ENCODE measurements around the gene HMGB4. TPM values are rescaled to one million over a fixed set of nuclear protein-coding genes. Genes with fewer than 3 reads are reported as not detected.

Gene HMGB4
- polyA plus RNA-seq, 3 donors, result not detected

- 55 to 60% (median 56%) methylated on average over 1 of the region's 1 CpG for WGBS, 3 donors
These were observed 22.4 kb upstream of the HMGB4 start for GRCh38 chr1:33841494-33841893.

GRCh38 chr1:33842348-33842747, 21.5 kb upstream of the HMGB4 start:
- H3K27ac ChIP-seq (ENCODE audit: low read depth, low read length), result no peak overlapping the region
- WGBS, 3 donors, result 82 to 91% (median 86%) methylated on average over 5 of the region's 5 CpGs

More at GRCh38 chr1:33841494-33841893, 22.4 kb upstream of the HMGB4 start:
- H3K27ac ChIP-seq (ENCODE audit: low read depth, low read length), result no peak overlapping the region

DNA sequence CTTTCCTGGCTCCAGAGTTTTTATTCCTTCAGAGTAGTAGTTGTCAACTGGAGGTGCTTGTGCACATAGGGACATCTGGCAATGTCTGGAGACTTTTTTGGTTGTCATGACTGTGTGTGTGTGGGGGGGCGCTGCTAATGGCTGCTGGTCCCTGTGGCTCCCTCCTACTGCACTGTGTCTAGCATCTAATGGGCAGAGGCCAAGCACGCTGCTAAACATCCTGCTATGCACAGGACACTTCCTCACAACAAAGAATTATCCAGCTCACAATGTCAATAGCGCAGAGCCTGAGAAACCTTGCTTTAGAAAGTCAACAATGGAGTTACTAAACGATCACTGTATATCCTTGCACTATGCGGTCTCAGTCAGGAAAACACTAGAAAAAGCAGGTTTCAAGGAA, 19.7 kb upstream of the HMGB4 start:
- WGBS, 3 donors, result 64 to 77% (median 67%) methylated on average over 5 of the region's 5 CpGs
- no peak overlapping the region for H3K27ac ChIP-seq (ENCODE audit: low read depth, low read length)

GRCh38 chr1:33846861-33847260, 17.0 kb upstream of the HMGB4 start:
- WGBS, 3 donors, result 89 to 90% (median 89%) methylated on average over 8 of the region's 8 CpGs

GRCh38 chr1:33848205-33848937, 15.5 kb upstream of the HMGB4 start:
- 56 to 63% (median 60%) methylated on average over 4 of the region's 4 CpGs for WGBS, 3 donors
- no peak overlapping the region for H3K27ac ChIP-seq (ENCODE audit: low read depth, low read length)

More at GRCh38 chr1:33846861-33847260, 17.0 kb upstream of the HMGB4 start:
- H3K27ac ChIP-seq (ENCODE audit: low read depth, low read length), result no peak overlapping the region

- WGBS, 3 donors, result 70 to 83% (median 75%) methylated on average over 1 of the region's 1 CpG
- no peak overlapping the region for H3K27ac ChIP-seq (ENCODE audit: low read depth, low read length)
These were observed 14.7 kb upstream of the HMGB4 start for GRCh38 chr1:33849211-33849610.

DNA sequence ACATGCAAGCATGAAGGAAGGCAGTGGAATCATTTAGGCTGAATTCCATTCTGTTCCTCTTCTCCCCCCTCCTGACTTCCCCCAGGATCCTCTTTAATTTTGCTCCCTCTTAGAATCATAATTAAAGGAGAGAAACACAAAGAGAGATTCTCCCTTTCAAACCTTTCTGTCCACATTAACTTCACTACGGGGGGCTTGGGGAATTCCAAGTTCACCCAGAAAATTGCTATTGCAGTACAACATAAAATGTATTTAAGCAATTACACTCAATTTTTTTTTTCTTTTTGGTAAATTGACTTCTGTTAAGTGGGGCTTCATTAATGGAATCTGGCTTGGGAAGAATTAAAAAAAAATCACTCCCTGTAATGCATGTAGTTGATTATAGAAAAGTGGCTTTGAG, 13.4 kb upstream of the HMGB4 start:
- WGBS, 3 donors, result 81 to 89% (median 85%) methylated on average over 1 of the region's 1 CpG

DNA sequence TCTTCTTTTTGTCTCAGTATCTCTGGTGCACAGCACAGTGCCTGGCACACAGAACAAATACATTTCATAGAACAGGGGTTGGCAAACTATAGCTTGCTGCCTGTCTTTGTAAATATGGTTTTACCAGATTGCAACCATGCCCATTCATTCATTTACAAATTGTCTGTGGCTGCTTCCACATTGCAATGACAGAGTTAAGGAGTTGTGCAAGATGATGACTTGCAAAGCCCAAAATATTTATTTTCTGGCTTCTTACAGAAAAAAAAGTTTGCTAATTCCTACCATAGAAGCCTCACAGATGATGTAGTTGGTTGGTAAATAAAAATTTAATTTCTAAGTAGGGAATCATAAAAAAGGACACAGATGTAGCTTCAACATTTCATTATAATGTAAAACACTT, 11.2 kb upstream of the HMGB4 start:
- no peak overlapping the region for H3K27ac ChIP-seq (ENCODE audit: low read depth, low read length)

More for the DNA sequence above, 13.4 kb upstream of the HMGB4 start:
- no peak overlapping the region for H3K27ac ChIP-seq (ENCODE audit: low read depth, low read length)

- 35 to 58% (median 55%) methylated on average over 1 of the region's 1 CpG for WGBS, 3 donors
- no peak overlapping the region for H3K27ac ChIP-seq (ENCODE audit: low read depth, low read length)
These were observed 10.4 kb upstream of the HMGB4 start for GRCh38 chr1:33853431-33853830.

DNA sequence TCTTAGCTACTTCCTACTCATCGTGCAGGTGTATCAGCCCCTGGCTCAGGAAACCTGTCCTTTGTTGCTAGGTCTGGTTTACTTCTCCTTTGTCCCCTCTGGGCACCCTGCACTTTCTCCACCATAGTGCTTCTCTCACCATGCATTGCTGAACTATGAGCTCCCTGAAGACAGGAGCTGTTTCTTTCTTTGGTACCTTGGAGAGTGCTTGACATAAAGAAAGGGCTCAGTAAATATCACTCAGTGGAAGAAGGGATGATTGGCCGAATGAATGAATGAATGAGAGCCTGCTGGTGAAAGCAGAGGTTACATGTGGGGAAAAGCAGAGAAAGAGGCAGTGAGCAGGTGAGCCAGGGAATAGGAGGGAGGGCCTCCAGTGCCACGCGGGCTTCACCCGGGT, 9.8 kb upstream of the HMGB4 start:
- H3K27ac ChIP-seq (ENCODE audit: low read depth, low read length), result no peak overlapping the region
- 85 to 91% (median 90%) methylated on average over 5 of the region's 5 CpGs for WGBS, 3 donors

GRCh38 chr1:33860671-33861070, 3.2 kb upstream of the HMGB4 start:
- H3K27ac ChIP-seq (ENCODE audit: low read depth, low read length), result no peak overlapping the region
- WGBS, 3 donors, result 62 to 77% (median 69%) methylated on average over 2 of the region's 2 CpGs

- H3K27ac ChIP-seq (ENCODE audit: low read depth, low read length), result no peak overlapping the region
- WGBS, 3 donors, result 63 to 69% (median 68%) methylated on average over 14 of the region's 14 CpGs
These were observed 846 bp downstream of the HMGB4 start for GRCh38 chr1:33864460-33865389.

- 55 to 69% (median 55%) methylated on average over 6 of the region's 6 CpGs for WGBS, 3 donors
- H3K27ac ChIP-seq (ENCODE audit: low read depth, low read length), result no peak overlapping the region
These were observed 2.4 kb downstream of the HMGB4 start for GRCh38 chr1:33866281-33866680.

- WGBS, 3 donors, result 78 to 83% (median 80%) methylated on average over 1 of the region's 1 CpG
These were observed 3.8 kb downstream of the HMGB4 start for GRCh38 chr1:33867684-33868083.

DNA sequence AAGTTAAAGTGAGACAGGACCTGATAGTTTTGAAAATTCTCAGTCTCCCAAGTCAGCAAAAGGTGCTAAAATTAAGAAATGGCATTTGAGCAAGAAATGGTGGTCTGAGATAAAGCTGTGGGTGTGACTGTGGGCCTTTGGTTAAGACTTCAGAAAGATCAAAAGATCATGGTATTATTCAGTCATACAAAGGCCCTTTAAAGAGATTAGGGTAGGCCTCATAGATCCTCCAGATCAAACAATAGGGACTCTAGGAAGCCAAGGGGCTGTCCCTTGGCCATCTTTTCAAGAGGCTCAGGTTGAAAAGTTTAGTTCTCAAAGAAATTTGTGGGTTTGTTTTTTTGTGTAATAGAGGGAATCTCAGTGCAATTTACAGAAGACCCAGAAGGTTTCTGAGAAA, 8.4 kb downstream of the HMGB4 start:
- no peak overlapping the region for H3K27ac ChIP-seq (ENCODE audit: low read depth, low read length)

More at GRCh38 chr1:33867684-33868083, 3.8 kb downstream of the HMGB4 start:
- H3K27ac ChIP-seq (ENCODE audit: low read depth, low read length), result no peak overlapping the region

DNA sequence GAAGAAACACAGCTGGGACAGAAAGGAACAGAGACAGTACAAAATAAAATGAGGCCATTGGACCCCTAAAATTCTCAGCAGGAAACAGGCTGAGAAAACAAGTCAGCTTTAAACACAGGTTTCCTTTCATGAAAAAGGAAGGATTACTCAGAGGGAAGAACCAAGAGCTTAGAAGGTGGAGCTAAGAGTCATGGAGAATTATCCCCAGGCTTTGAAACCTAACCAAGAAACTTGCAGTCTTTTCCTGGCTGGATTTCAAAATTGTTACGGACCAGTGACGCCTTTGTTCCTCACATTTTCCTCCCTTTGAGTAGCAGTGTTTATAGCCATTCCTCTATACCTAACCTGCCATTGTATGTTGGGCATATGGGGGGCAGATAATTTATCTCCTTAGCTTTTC, 8.8 kb downstream of the HMGB4 start:
- H3K27ac ChIP-seq (ENCODE audit: low read depth, low read length), result no peak overlapping the region

GRCh38 chr1:33874636-33875035, 10.8 kb downstream of the HMGB4 start:
- 86 to 93% (median 88%) methylated on average over 7 of the region's 7 CpGs for WGBS, 3 donors
- H3K27ac ChIP-seq (ENCODE audit: low read depth, low read length), result no peak overlapping the region

More for the DNA sequence above, 8.8 kb downstream of the HMGB4 start:
- 59 to 77% (median 69%) methylated on average over 2 of the region's 2 CpGs for WGBS, 3 donors

DNA sequence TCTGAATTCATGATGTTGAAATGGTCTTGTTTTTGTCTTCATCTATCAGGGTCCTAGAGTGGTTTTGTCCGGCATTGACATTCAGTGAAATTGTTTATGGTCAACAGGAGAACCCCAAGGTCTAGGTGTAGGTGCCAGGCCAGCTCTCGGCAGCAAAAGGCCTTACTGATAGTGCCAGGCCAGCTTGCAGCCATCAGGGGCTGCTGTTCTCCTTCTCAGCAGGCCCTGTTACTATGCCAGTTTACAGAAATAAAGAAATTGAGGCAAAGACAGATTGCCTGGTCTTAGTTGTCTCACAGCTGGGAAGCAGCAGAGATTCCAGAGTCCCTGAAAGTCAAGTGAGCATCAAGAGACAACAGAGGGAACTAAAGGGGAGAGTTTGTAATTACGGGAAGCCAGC, 12.0 kb downstream of the HMGB4 start:
- no peak overlapping the region for H3K27ac ChIP-seq (ENCODE audit: low read depth, low read length)
- WGBS, 3 donors, result 65 to 81% (median 76%) methylated on average over 3 of the region's 3 CpGs

- no peak overlapping the region for H3K27ac ChIP-seq (ENCODE audit: low read depth, low read length)
- 59 to 72% (median 68%) methylated on average over 5 of the region's 5 CpGs for WGBS, 3 donors
These were observed 13.2 kb downstream of the HMGB4 start for GRCh38 chr1:33876970-33877650.
